HG03439 (cell line): Measurements from ENCODE around the gene ARHGAP10.
"Not testable (repeated sequence)": the region's sequence is repeated elsewhere in the genome, so short reads cannot be mapped to it uniquely, and the experiment has no call there.

ENCODE experiments used
- ATAC-seq: cut with Tn5 transposase; IDR thresholded peaks from one replicate; pipeline ENCODE4 v1.9.1; 2021; ENCODE audit warnings: mild to moderate bottlenecking, moderate library complexity; ENCODE audit not compliant: unreplicated experiment

Gene ARHGAP10

GRCh38 chr4:147885216-147885615, 153.3 kb downstream of the ARHGAP10 start:
- not testable (repeated sequence) for ATAC-seq

DNA sequence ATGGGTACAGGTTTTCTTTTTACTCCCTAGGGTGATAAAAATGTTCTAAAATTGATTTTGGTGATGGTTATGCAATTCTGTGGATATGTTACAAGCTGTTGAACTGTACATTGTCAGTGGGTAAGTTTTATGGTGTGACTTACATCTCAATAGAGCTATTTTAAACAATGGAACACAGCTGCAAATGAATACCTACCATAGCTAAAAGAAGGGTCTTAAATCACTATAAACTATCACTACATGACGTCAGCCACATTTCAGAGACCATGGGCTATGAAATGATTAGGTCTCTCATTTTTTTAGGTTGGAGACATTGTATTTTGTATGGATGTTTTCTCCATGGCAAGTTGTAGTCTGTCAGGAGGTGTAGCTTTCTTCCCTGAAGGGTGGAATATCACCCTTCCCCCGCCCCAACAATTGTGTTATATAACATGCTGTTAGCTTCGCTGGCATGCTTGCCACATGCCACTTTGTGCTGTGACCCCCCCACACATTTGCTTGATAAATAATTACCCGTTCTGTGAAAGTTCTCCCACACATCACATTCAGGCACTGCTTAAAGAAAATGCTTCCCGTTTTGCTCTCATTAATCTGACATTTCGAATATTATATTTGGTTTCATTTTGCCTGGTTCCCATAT, 159.7 kb downstream of the ARHGAP10 start:
- no peak for ATAC-seq

DNA sequence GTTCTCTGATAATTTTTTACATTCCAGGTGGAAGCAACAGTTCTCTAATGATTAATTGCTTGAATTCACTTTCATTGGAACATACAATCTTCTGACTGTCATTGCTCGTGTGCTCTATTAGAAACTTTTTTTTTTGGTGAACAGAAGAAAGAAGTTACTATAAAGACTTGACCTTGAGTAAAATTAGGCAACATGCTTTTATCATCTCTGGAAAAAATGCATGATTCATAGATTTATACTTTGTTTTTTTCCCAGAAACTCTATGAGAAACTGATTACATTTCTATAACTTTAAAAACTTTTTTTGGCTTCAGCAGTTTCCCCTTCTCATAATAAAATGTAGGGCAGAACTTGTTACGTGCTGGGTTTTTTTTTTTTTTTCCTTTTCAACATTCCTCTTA, 167.6 kb downstream of the ARHGAP10 start:
- ATAC-seq: no peak

GRCh38 chr4:147901388-147901787, 169.5 kb downstream of the ARHGAP10 start:
- ATAC-seq: no peak

DNA sequence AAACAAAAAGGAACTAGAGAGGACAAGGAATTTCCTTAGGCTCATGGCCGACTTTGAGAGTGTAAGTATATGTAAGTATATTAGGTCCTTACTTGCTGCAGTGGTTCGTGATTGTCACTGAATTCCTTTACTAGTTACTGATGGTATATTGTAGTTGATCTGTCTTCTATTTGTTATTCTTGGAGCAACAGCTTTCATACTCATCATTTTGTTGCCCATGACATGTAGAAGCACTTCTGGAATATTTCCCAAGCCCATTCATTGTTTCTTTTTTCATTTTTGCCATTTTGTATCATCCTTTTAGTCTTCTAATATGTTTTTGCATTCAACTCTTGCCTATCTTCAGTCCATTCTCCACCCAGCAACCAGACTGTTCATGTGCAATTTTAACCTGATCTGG, 170.0 kb downstream of the ARHGAP10 start:
- no peak for ATAC-seq

DNA sequence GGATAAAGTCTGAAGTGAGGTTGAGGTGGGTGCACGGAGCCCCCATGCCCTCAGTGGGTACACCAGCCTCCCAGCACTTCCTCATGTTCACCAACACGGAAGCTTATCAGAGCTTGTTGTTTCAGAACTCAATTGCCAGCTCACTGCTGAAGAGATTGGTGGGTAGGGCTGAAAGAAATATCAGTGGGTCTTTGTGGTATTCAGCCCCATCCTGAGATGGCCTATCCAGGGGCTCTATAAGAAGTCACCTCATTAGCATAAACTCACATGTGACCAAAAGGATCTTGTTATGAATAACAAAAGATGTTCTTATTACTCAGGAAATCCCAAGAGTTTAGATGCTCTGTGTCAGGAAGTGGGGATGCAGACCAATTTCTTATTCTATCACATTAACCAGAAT, 177.3 kb downstream of the ARHGAP10 start:
- no peak for ATAC-seq

- no peak for ATAC-seq
Measured at GRCh38 chr4:147910315-147910714, 178.4 kb downstream of the ARHGAP10 start.

- ATAC-seq: not testable (repeated sequence)
Measured at GRCh38 chr4:147912106-147912505, 180.2 kb downstream of the ARHGAP10 start.

DNA sequence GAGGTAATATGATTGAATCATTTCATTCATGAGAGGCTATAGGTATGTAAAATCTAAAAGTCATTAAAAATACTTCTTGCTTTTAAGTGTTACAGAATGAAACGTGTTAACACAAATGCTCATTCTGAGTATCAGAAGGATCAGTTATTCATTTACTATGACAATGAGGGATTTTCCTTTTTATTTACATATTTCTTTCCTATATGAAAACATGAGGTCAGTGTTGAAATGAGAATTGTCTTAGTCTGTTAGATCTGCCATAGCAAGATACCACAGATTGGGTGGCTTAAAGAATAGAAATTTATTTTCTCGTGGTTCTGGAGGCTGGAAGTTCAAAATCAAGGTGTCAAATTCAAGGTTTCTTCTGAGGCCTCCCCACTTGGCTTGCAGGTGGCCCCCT, 181.2 kb downstream of the ARHGAP10 start:
- ATAC-seq: no peak

DNA sequence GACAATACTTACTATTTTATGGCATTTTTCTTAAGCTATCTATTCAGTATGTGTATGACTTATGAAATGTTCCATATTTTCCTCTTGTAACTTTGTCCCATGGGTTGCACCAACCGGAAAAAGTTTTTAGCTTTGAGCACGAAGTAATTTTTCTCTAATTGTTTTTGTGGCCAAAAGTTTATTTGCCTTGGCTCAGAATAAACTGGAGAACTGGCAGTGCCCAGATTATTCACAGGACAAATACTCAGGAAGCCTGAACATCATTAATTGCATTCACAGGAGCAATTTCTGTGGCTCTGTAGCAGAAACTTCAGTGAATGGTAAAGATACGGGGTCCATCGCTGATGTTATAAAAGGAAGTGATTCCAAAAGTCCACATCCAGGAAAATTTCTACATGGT, 184.5 kb downstream of the ARHGAP10 start:
- no peak for ATAC-seq

DNA sequence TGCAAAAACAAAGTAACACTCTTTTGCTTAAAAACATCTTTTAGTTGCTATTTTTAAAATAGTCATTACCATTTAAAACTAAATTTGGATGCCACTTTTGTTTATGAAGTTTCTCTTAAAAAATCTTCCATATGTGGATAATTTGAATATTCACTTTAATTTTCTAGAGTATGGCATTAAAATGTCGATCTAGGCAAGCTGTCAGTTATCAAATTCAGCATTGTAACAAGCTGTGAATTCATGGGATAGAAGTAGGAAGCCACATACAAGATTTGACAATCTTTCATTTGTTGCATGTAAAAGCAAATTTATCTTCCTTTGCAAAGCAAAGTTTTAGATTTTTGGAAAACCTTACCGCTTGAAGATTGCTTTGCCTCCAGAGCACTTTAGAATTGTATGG, 191.5 kb downstream of the ARHGAP10 start:
- no peak for ATAC-seq

GRCh38 chr4:147923854-147924253, 192.0 kb downstream of the ARHGAP10 start:
- no peak for ATAC-seq

GRCh38 chr4:147924604-147925412, 192.9 kb downstream of the ARHGAP10 start:
- no peak for ATAC-seq

GRCh38 chr4:147927377-147928137, 195.7 kb downstream of the ARHGAP10 start:
- no peak for ATAC-seq

DNA sequence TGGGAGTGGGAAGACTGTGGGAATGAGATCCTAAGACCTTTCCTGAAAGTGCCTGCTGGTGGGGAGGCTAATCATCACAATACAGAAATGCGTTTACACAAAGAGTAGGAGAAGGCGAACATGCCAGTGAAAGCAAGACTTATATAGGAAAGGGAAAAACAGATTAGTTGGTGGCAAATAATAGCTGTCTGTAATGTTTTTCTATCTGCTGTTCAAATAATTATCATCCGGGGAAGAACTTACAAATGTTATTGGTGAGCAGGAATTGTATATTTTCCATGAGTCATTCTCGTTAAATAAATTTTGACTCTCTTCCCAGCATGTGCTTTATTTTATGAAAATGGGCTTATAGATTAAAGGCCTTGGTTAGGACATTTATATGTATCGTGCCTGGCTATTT, 196.5 kb downstream of the ARHGAP10 start:
- no peak for ATAC-seq

DNA sequence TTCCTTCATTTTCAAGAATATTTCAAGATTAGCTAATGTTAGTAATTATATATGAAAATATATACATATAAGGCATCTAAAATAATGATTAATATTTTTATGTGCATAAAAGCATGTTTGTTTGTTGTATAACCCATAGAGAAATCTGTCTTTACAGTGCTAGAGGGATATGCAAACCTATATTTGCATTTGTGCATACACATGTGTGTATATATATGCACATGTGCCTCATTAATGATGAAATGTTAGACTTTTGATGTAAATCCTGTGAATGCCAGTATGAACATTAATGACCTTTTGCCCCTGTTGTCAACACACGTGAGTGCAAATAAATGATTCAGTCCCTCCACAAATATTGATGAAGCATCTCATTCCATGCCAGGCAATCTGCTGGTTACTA, 197.9 kb downstream of the ARHGAP10 start:
- no peak for ATAC-seq

DNA sequence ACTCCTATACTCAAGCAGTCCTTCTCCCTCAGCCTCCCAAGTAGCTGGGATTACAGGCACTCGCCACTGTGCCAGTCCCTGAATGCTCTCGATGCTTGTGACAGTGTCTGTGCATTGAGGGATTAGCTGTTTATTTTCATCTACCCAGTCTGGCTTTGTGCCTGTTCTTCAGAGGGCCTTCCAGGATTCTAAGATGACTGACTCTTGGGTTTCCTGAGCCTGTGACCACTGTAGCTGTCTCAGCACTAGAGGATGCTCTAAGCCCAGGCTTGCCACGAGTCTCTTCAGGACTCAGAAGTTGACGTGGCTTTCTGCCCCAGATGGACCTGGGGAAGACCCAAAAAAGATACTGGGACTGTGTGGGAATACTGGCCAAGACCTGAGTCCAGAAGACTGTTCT, 201.4 kb downstream of the ARHGAP10 start:
- peak; percentile 51 for ATAC-seq

GRCh38 chr4:147933779-147934178, 201.9 kb downstream of the ARHGAP10 start:
- ATAC-seq: peak; percentile 19

- no peak for ATAC-seq
Measured at GRCh38 chr4:147938496-147938895, 206.6 kb downstream of the ARHGAP10 start.

DNA sequence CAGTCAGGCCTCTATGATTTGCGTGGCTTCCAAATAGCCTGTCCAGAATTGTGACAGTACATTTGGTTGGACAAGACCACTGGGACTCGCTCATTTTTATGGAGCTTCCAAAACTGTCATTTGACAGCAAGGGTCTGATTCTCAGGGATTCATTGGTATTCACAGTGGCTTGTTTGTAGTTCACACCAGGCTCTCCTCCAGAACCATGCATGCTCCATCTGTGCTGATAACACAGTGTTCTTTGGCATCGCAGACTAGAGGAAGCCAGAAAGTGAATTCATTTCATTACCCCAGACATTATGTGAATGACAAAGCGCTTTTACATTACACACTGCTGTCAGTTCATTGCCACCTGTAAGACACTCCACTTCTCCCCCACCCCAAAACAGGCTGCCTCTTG, 208.3 kb downstream of the ARHGAP10 start:
- ATAC-seq: no peak

- no peak for ATAC-seq
Measured at GRCh38 chr4:147941373-147941772, 209.5 kb downstream of the ARHGAP10 start.

DNA sequence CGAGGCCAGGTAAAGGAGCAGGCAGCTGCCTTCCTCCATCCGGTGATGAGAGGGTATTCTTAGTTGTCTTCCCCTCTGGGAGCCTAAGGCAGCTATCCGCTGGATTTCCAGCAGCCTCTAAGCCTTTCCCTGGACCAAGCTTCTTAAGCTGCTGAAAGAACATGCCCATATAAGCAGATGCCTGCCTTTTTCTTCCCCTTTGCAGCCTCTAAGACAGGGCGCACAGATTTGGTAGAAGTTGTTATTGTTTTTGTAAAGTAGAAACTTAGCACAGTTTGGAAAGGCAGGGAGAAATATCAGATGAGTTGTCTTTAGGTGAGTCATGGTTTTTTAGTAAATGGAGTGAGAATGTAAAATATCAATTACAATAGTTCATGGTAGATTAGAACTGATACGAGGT, 210.8 kb downstream of the ARHGAP10 start:
- peak; percentile 47 for ATAC-seq
